ENCODE measurements around the gene FRS2.
"Not testable (repeated sequence)": the region's sequence is repeated elsewhere in the genome, so short reads cannot be mapped to it uniquely, and the experiment has no call there.

FRS2 gene, protein sequence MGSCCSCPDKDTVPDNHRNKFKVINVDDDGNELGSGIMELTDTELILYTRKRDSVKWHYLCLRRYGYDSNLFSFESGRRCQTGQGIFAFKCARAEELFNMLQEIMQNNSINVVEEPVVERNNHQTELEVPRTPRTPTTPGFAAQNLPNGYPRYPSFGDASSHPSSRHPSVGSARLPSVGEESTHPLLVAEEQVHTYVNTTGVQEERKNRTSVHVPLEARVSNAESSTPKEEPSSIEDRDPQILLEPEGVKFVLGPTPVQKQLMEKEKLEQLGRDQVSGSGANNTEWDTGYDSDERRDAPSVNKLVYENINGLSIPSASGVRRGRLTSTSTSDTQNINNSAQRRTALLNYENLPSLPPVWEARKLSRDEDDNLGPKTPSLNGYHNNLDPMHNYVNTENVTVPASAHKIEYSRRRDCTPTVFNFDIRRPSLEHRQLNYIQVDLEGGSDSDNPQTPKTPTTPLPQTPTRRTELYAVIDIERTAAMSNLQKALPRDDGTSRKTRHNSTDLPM

DNA sequence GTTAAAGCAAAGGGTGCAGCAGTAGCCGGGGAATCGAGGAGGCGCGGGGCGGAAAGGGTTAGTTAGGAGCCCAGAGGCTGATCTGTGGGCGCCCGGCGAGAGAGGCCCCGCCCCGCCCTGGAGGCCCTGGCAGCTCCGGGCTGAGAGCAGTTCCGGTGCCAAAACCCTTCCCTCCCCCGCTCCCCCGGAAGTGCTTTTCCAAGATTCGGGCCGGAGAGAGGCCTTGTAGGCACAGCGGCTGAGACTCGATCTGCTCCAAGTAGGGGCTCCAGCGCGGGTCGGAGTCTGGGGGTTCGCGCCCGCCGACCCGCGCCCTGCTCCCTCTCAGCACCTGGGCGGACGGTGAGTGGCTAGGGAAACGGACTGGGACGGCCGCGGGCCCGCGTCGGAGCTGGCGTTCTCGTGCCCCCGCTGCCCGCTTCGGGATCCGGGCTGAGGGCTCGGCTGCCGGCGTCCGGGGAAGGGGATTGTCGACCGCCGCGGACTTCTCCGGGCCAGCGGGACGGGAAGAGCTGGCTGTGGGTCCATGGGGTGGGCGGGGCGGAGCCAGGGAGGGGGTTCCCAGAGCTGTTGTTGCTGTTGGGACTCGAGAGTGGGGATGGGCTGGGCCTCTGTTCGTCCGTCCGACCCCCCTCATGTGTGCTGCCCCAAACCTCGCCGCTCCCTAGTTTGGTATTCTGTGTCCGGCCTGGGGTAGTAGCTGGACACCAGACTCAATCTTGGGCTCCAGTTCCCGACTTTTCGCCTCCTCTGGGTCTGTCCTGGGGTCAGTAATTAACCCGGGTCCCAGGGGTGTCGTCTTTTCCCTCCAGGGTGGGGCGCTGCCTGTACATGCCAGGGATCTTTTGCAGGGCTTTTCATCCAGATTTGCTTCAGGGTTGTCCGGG lies at the start of gene FRS2:
TSS of gene FRS2 (plus strand) at position 200 of the 887 bp plus-strand sequence. CDS start 98,643 bp downstream, outside the sequence.
- peak; percentile 52 to 72 for DNase-seq (ENCODE audit: low read depth in 2 of 2)

DNA sequence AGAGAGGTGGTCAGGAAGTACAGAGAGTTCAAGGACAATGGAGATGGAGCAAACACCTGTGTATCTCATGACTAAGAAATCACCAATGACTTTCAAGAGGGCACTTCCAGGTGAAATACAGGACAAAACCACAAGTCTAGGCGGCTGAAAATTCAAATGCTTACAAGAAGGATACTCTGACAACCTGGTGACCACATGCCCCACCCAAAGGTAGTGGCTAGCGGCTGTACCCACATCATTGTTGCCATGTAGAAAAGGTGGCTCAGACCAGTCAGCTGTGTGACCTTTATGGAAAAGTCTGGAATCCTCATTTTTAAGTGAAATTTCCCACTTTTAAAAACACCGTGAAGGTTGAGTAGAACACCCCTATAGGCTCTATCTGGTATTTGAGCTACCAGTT lies 48.6 kb upstream of the FRS2 start:
- no peak for DNase-seq (ENCODE audit: low read depth in 2 of 2)

DNA sequence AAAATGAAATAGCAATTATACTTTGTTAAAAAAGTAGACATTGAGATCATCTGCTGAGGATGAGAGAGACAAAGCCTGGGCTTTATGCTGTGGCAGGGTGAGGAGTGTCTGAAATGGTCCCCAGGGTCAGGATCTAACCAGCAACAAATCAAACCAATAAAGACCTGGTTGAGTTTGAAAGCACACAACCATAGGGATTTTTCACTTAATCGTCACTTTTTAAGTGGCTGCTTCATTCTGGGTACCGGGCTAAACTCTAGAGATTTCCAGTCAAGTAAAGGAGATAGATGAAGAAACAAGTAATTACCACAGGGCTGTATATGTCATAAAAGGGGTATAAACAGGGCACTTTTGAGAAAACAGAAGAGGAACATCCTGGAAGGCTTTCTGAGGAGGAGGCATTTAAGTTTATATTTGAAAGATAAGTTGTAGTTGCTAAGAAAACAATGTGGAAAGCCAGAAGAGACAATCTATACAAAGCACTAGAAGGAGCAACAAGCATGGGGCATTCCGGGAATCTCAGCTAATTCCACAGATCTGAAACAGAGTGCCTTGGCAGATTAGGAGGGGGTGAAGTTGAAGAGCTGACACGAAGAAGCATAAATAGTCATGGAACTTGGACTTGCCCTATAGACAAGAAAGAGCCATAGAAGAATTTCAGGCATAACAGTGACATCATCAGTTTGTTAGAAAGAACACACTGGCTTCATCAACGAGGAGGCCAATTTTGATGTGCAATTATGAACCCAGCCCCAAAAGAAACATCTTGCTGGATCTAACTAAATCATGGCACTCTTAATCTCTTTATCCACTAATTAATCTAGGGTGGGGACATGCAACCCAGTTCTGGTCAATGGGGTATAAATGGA lies 46.9 kb upstream of the FRS2 start:
- DNase-seq (ENCODE audit: low read depth in 2 of 2), result no peak

DNA sequence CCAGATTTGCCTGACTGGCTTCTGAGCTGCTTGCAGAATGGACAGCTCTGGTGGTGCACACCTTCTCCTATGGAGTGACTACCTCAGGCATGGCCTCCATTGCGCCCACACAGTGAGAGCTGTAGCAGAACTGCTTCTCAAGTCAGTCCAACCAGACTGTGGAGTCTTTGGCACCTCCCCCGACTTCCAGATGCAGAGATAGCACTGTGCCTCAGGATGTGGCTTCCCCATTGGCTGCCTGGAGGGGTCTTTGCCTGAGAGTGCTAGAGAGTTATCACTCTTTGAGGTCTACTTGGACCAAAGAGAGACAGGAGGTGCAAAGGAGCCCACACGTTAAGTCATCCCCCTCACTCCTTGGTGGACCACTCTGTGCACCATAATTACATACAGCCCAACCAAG lies 44.8 kb upstream of the FRS2 start:
- DNase-seq (ENCODE audit: low read depth in 2 of 2), result no peak

DNA sequence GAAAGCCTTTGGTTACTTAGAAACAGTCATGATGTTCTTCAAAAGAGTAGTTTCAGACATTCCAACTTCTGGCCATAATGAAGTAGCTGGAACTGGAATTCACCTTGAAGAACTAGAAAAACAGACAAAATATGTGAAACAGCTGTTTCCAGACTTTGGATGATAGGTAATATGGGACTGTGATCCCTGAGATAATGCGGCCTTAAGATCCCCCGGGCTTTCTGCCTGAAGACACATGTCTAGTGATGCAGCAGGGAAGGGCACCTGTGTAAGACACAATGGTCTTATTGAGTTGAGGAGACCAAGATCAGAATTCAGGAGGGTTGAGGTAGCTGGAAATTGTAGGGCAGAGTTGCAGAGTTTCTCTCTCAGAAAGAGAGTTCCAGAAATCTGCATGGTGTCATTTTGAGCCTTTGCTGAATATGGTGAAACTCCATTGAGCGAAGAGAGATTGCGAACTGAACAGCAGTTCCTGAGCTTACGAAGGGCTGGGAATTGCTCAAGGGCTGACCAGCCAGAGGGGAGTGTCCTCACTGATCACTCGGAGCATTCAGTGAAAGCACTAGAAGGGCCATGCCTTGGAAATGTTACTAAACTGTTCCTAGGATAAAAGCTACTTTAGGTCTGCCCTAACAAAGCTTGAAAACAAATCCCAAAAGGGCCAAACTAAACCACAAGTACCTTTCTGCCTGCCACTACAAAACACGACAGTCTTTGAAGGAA lies 41.7 kb upstream of the FRS2 start:
- no peak for DNase-seq (ENCODE audit: low read depth in 2 of 2)

DNA sequence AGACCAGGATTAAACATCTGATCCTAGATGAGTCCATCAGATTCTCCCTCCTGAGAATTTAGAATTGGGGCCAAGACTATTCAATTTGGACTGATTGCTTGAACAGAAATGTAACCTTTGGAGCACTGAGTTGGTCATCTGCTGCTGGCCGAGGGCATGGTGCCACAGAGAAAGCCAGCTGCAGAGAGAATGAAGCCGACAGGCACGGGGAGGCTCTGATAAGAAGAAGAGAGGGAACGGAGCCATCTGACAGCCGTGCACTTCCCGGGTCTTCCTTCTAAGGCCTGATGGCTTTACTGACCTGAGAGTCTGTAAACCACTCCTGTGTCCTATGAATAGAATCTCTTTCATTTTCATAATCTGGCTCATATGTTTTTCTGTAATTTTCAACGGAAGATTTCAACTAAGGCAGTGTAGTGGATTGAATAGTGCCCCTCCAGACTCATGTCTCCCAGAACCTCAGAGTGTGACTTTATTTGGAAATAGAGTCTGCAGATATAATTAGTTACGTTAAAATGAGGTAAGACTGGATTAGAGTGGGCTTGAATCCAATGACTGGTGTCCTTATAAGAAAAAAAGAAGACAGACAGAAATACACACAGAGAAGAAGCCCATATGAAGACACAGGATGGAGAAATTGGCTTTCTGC lies 39.1 kb upstream of the FRS2 start:
- DNase-seq (ENCODE audit: low read depth in 2 of 2), result no peak

DNA sequence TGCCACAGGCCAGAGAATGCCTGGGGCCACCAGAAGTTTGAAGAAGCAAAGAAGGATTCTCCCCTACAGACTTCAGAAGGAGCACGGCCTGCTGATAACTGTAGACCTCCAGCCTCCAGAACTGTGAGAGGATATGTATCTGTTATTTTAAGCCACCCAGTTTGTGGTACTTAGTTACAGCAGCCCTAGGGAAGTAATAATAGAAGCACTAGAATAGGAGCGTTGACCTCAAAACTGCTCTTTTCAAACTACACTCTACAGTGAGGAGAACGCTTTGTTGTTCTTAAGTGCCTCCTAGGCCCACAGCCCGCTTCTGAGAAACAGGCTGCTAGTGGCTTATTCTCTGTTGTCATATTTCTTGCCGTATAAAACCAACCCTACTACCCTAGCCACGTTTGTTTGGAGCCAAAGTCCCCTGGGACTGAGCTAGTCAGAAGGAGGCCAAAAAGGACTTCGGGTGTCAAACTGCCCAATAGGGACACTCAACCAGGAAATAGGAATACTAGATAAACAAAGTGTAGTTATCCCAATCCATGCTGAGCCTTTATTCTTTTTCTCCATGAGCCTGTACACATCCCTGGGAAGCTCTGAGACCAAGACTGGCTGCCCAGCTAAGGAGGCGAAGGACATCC lies 38.5 kb upstream of the FRS2 start:
- DNase-seq (ENCODE audit: low read depth in 2 of 2), result no peak

DNA sequence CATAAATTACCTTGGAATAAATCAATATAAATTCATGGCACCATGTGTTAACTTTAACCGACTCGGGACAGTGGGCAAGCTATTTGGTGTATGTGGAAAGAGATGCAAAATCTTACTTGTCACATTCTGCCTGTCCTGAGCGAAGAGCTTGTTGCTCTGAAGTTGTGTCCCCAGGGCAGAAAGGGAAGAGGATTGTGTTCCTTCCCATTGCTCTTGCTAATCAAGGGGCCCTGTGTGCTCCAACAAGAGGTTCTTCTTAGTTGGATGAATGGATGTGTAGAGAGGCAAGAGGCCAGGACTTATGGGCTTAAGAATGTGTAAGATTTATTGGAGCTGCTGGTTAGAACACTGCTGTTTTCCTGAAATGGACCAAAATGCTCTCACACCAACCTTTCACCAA lies 36.5 kb upstream of the FRS2 start:
- DNase-seq (ENCODE audit: low read depth in 2 of 2), result no peak

DNA sequence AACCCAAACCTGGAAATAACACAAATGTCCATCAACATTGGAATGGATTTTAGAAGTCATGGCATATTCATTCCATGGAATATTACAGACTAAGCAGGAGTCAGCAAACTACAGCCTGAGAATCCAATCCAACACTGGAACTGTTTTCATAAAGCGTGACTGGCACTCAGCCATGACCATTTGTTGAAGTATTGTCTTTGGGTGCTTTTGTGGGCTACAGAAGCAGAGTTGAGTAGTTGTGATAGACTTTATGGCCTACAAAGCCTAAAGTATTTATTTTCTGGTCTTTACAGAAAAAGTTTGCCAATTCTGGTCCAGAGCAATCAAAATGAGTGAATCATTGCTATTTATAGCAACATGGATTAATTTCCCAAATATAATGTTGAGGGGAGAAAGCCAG lies 34.5 kb upstream of the FRS2 start:
- no peak for DNase-seq (ENCODE audit: low read depth in 2 of 2)

DNA sequence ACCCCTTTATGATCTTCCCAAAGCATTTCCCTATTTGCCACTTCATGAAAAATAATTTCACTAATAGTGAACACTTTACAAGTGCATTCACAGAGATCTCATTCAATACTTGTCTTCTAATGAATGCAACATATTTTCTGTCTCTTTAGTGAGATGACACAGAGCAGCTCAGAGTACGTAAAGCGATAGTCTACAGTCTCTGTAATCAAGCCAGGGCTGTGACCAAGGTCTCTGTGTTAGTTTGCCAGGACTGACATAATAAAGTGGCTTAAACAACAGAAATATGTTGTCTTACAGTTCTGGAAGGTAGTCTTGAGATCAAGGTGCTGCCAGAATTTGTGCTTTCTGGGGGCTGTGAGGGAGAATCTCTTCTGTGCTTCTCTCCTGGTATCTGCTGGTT lies 33.1 kb upstream of the FRS2 start:
- no peak for DNase-seq (ENCODE audit: low read depth in 2 of 2)

DNA sequence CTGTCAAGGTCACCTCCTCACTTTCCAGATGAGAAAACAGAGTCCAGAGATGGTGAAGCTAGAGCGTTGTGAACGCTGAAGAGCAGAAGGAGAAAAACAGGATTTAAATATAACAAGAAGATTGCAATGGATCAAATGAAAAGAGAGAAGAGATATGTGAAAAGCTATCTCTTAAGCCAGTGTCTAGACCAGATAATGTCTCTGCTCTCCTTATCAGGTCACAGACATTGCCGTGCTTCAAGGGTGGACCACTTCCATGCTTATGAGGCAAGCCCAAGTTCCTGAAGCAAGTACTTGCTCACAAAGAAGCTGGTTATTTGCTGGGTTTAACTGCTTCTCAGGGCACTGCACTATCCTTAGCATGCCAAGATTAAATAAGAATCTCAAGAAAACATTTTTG lies 31.6 kb upstream of the FRS2 start:
- DNase-seq (ENCODE audit: low read depth in 2 of 2), result no peak

DNA sequence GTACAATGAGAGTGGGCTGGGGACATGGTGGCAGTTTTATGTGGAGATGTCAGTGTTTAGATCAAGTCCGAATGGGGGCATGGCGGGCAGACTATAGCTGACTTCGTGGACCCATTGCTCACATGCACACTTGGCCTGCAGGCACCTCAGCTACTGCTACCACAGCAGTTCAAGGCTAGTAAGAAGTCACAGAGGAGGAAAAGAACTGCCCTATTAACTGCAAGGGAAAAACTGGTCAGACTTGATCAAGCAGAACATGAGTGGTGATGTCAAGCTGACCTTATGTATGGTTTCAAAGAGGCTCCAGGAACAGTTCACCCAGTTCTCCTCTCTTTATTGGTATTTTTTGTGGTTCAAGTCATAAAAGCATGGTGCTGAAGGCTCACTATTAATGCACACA lies 30.2 kb upstream of the FRS2 start:
- no peak for DNase-seq (ENCODE audit: low read depth in 2 of 2)

DNA sequence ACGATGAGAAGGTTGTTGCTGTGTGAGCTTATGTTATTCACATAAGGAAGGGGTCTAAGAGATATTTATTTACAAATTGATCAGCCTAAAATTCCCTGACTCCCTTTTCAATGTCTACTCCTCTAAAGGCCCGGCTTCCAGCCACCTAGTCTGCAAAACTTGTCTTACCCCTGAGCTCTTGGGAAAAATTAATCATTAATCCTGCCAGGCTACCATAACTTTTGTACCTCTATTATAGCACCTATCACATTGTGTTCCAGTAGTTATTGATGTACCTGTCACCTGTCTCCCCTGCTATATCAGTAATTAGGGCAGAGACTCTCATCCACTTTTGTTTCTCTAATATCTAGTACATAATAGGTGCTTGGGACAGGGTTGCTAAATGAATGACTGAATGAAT lies 29.3 kb upstream of the FRS2 start:
- no peak for DNase-seq (ENCODE audit: low read depth in 2 of 2)

DNA sequence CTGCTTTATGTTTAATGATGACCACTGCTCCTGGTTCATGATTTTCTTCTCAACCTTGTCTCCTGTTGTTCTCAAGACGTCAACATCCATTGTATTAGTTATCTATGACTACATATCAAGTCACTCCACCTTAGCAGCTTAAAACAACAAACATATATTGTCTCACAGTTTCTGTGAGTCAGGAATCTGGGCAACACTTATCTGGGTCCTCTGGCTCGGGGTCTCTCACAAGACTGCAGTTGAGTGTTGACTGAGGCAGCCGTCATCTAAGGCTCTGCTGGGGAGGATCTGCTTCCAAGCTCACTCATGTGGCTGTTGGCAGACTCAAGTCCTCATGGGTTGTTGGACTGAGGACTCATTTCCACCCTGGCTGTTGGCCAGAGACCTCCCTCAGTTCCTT lies 27.3 kb upstream of the FRS2 start:
- no peak for DNase-seq (ENCODE audit: low read depth in 2 of 2)

DNA sequence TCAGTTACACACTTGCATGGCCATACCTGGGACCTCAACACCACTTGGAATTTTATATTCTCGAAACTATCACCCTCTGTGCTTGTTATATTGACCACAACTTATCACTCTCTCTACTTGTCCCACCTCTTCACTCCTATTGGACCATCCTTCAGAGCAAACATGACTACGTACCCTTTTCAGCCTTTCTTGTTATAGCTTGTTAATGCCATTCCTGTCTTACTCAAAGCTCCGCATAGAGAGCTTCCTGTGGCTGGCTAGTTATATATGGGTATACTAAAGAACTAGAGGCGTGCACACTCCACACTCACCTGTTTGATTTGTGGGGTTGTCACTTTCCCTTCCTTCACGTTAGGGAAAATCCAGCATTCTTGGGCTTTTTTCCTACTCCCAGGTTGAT lies 26.3 kb upstream of the FRS2 start:
- DNase-seq (ENCODE audit: low read depth in 2 of 2), result no peak

DNA sequence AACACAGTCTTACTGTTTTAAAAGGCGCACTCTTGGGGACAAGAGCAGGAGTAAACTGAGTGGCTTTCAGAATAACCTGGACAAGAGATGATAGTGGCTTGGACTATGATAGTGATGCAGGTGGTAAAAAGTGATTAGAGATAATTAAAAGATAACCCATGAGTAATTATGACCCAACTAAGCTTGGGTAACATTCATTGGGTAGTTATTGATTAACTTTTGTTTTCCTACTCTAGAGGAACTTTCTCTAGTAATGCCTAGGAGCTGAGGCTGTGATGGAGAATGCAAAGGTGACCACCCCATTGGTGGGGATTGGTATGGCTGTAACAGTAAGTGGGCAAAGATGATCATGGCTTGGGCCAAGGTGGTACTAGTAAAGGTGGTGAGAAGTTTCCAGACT lies 22.3 kb upstream of the FRS2 start:
- no peak for DNase-seq (ENCODE audit: low read depth in 2 of 2)

DNA sequence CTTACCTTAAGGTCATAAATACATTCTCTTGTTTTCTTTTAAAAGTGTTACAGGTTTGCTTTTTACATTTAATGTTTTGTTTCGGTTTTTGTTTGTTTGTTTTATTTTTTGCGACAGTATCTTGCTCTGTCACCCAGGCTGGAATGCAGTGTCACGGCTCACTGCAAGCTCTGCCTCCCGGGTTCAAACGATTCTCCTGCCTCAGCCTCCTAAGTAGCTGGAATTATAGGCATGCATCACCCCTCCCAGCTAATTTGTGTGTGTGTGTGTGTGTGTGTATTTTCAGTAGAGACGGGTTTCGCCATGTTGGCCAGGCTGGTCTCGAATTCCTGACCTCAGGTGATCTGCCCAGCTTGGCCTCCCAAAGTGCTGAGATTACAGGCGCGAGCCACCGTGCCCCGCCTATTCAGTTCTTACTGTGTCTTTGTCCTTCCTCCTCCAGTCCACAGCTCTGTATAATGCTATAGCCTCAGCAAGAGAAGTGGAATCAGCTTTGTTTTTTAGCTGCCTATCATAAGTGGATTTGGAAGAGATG lies 17.5 kb upstream of the FRS2 start:
- not testable (repeated sequence) for DNase-seq (ENCODE audit: low read depth in 2 of 2)

DNA sequence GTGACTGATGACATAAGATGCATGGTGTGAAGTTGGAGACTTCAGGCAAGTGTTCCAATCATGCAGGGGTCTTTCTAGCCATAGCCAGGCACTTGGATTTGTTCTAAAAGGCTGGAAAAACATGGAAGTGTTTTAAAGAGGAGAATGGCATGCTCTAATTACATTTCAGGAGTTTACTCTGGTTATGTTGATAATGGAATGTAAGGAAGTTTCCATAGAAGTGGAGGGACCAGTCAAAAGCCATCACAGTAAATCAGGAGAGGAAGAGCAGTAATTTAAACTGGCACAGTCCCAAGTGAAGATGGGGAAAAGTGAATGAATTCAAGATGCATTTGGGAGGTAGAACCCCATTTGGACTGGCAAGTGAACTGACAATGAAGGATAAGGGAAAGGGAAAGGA lies 13.9 kb upstream of the FRS2 start:
- no peak for DNase-seq (ENCODE audit: low read depth in 2 of 2)

DNA sequence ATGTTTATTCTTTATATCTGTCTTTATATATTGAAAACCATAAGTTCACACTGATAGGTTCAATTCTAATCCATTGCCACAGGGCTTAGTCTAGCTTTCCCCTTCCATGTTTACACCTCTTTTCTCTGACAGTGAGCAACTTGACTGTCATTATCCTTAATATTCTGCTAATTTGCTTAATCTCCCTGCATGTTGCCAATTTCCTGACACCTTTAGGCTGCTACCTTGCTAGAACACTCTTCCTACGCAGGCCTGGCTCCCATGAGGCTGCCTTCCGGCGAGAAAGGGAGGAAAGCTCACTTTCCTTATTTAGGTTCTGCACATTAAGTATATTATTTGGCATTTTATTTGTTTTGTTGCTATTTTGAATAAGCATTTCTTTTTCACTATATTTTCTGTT lies 12.8 kb upstream of the FRS2 start:
- no peak for DNase-seq (ENCODE audit: low read depth in 2 of 2)

DNA sequence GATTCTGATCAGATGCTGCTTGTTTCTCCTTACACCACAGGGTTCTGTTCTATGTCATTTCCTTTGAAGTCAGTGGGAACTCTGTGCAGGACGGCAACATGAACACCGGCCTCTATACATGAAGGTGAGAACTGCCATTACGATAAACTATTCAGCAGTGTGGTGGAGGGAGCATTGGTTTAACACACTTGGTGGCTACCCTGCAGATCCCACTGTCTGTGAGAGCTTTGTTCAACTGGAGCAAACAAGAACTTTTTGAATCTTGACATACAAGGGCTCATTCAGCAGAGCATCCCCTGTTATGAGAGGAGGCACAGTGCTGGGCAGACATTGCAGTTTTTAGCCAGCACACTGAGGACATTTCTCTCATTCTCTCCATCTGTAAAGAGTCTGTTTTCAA lies 10.7 kb upstream of the FRS2 start:
- DNase-seq (ENCODE audit: low read depth in 2 of 2), result no peak

Measured in stimulated activated CD4-positive, alpha-beta T cell treated with anti-CD3 and anti-CD28 coated beads, Interleukin-1b, Interleukin-23, amount 100 ng/mL, for 1 hour (primary cell).